DND-41 (cell line): Measurements from ENCODE around the gene ARAF.

Experiments
- ATAC-seq: fragments of 200-7000 bp; cut with Tn5 transposase; 3 replicates; pipeline ENCODE4 v1.9.1; 2021; ENCODE audit warnings: low read depth; ENCODE audit not compliant: insufficient read depth
- DNase-seq: peaks from one replicate; pipeline ENCODE4 v3.0.0-alpha.2; 2020
- H2AFZ ChIP-seq: 2 replicates; pipeline ENCODE4 v1.6.0; 2012; ENCODE audit warnings: low read depth, low read length
- H3K27ac ChIP-seq: 2 replicates; pipeline ENCODE4 v1.5.1; 2012; ENCODE audit warnings: low read length, inconsistent platforms
- H3K27me3 ChIP-seq: fragments of 200-600 bp; sonication (generic); 2 replicates; pipeline ENCODE4 v1.6.0; 2012; ENCODE audit warnings: low read length, mild to moderate bottlenecking, inconsistent platforms; ENCODE audit not compliant: insufficient read depth, poor library complexity
- H3K36me3 ChIP-seq: 2 replicates; pipeline ENCODE4 v1.5.1; 2012; ENCODE audit warnings: low read length, inconsistent platforms; ENCODE audit not compliant: insufficient read depth
- H3K4me1 ChIP-seq: 2 replicates; pipeline ENCODE4 v1.5.1; 2012; ENCODE audit warnings: mild to moderate bottlenecking, low read length; ENCODE audit not compliant: insufficient read depth
- H3K4me2 ChIP-seq: 2 replicates; pipeline ENCODE4 v1.6.0; 2012; ENCODE audit warnings: mild to moderate bottlenecking, moderate library complexity, low read length, inconsistent platforms; ENCODE audit not compliant: insufficient read depth
- H3K4me3 ChIP-seq, 2 experiments: fragments of 200-600 bp in 1 of 2; shearing (Covaris generic) in 1 of 2; 2 replicates each; pipeline ENCODE4 v1.5.1; 2012 to 2016; ENCODE audit warnings: inconsistent platforms in 2 of 2, low read length in 2 of 2, mild to moderate bottlenecking in 2 of 2, low read depth in 1 of 2, moderate library complexity in 1 of 2
- H3K79me2 ChIP-seq: 2 replicates; pipeline ENCODE4 v1.6.0; 2012; ENCODE audit warnings: low read length, inconsistent platforms; ENCODE audit not compliant: insufficient read depth
- H3K9ac ChIP-seq: 2 replicates; pipeline ENCODE4 v1.6.0; 2012; ENCODE audit warnings: low read depth, mild to moderate bottlenecking, inconsistent platforms, low read length, moderate library complexity
- H3K9me3 ChIP-seq: 2 replicates; pipeline ENCODE4 v1.5.1; 2012; ENCODE audit warnings: low read length, moderate library complexity, mild to moderate bottlenecking, inconsistent platforms; ENCODE audit not compliant: insufficient read depth, severe bottlenecking
- H4K20me1 ChIP-seq: 2 replicates; pipeline ENCODE4 v1.6.0; 2012; ENCODE audit warnings: low read length; ENCODE audit not compliant: insufficient read depth
- CTCF ChIP-seq: IDR thresholded peaks from 2 replicates; pipeline ENCODE4 v1.5.1; 2012; ENCODE audit warnings: borderline replicate concordance, low read length, moderate library complexity, mild to moderate bottlenecking; ENCODE audit not compliant: poor library complexity, severe bottlenecking; ENCODE audit errors: extremely low read depth
- EZH2 ChIP-seq: IDR thresholded peaks from 3 replicates; pipeline ENCODE4 v1.6.1; 2012; ENCODE audit warnings: borderline replicate concordance, low read depth, mild to moderate bottlenecking, moderate library complexity, low read length, inconsistent platforms; ENCODE audit not compliant: severe bottlenecking

The ARAF gene

GRCh38 chrX:47619486-47620302, 58.7 kb downstream of the ARAF start, which contains the start of gene SYN1:
Gene SYN1 (minus strand): TSS chrX:47619857. CDS start chrX:47619728, 129 bp downstream.
- Histone ChIP-seq H3K27me3 (no peaks in the 10 kb centered on the region), H3K9me3 (no peaks in the 10 kb centered on the region), H4K20me1 (no peaks in the 10 kb centered on the region), H3K79me2 (no peaks in the 10 kb centered on the region), H3K27ac (no peak within 1 kb of the TSS), H2AFZ (no peak within 1 kb of the TSS), H3K9ac (no peak within 1 kb of the TSS), H3K4me3 (peak within 1 kb of the TSS in 1 of 2 experiments; percentile 46; a peak in 2 of 4 replicates), H3K4me1 (peaks cover 26% of the 10 kb centered on the region), H3K36me3 (no peaks in the 10 kb centered on the region), H3K4me2 (peak within 1 kb of the TSS; percentile 59)
- TF ChIP-seq CTCF (peak; percentile 28), EZH2 (no peak)
- DNase-seq (peak; percentile 74), ATAC-seq (peak; percentile 52)

GRCh38 chrX:47620303-47620685, 59.3 kb downstream of the ARAF start:
- H3K4me3 ChIP-seq = no peak overlapping the region
- peak overlapping the region; percentile 59 for H3K4me2 ChIP-seq
- H3K36me3 ChIP-seq = no peaks in the 10 kb centered on the region
- no peaks in the 10 kb centered on the region for H4K20me1 ChIP-seq
- no peaks in the 10 kb centered on the region for H3K79me2 ChIP-seq
- H3K4me1 ChIP-seq = peaks cover 26% of the 10 kb centered on the region
- H3K27me3 ChIP-seq = no peaks in the 10 kb centered on the region
- H3K9ac ChIP-seq = no peak overlapping the region
- ATAC-seq (no peak), DNase-seq (no peak)
- H3K9me3 ChIP-seq = no peaks in the 10 kb centered on the region
- no peak for TF ChIP-seq EZH2
- no peak for TF ChIP-seq CTCF
- H3K27ac ChIP-seq = no peak overlapping the region
- H2AFZ ChIP-seq = no peak overlapping the region
